Activated CD4-positive, alpha-beta T cell treated with anti-CD3 and anti-CD28 coated beads, Interleukin-2, Interleukin-4, amounts not matched to agents 100 ng/mL and 50 ng/mL, durations not matched to agents 16 hours and 8 hours (primary cell): ENCODE measurements around the gene IRX4.

Experiments
- DNase-seq: peaks from one replicate; pipeline ENCODE4 v3.0.0-alpha.2; 2020; ENCODE audit warnings: low spot score

The IRX4 gene

DNA sequence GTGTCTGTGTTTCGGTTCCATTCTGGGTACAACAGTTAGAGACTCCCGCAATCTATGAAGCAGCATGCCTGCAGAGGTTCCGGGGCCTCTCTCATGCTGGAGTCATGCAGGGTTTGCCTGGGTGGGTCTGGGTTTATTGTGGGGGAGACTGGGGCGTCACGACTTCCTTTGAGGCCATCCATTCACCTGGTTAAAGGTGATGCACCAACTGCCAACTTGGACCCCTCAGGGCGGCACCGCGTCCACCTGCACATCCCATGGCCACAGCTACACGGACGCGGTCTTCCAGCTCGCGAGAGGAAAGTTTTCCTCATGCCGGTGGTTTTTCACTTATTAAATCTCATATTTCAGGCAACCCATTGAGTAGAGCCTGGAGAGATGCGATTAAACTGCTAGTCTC is 30.9 kb upstream of the IRX4 start:
- no peak for DNase-seq

DNA sequence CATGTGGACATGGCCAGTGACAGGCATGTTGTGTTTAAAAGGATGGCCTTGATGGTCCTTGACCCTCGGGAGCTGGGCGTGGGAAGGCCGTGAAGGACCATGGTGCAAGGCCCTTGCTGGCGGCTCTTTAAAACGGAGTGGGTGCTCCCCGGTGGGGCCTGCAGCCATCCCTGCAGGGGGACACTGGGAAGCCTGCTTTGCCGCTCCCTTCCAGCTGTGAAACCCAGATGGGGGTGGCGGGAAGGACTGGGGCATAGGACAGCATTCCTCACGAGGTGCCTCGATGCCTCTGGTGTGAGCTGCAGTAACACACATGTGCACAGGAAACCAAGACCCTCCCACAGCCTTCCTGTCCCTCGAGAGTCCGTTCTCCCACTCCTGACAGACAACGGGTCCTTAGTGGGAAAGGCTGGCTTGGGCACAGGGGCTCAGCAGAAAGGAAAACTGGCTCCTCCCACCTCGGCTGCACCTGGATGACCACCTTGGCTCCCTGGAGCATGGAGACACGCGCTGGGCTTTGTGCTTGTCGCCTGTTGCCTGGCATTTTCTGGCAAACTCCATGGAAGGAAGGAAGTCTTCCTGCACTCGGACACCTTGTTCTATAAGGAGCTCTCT is 30.3 kb upstream of the IRX4 start:
- DNase-seq, result no peak

DNA sequence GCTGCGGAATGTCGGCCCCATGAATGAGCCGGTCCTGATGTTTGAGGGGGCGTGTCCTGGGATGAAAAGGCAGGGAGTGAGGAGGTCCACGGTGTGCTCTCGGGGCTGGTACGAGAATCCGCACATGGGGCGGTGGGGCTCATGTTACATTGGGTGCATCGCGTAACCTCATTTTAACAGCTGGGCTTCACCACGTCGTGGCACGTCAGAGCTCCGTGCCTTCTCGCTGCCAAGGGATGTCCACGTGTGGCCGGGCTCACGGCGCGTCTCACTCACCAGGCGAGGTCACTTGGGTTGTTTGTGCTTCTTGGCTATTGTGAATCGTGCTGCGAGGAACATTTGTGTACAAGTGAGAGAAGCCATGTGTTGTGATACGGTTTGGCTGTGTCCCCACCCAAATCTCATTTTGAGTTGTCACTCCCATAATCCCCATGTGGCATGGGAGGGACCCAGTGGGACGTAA is 29.1 kb upstream of the IRX4 start:
- DNase-seq, result no peak

DNA sequence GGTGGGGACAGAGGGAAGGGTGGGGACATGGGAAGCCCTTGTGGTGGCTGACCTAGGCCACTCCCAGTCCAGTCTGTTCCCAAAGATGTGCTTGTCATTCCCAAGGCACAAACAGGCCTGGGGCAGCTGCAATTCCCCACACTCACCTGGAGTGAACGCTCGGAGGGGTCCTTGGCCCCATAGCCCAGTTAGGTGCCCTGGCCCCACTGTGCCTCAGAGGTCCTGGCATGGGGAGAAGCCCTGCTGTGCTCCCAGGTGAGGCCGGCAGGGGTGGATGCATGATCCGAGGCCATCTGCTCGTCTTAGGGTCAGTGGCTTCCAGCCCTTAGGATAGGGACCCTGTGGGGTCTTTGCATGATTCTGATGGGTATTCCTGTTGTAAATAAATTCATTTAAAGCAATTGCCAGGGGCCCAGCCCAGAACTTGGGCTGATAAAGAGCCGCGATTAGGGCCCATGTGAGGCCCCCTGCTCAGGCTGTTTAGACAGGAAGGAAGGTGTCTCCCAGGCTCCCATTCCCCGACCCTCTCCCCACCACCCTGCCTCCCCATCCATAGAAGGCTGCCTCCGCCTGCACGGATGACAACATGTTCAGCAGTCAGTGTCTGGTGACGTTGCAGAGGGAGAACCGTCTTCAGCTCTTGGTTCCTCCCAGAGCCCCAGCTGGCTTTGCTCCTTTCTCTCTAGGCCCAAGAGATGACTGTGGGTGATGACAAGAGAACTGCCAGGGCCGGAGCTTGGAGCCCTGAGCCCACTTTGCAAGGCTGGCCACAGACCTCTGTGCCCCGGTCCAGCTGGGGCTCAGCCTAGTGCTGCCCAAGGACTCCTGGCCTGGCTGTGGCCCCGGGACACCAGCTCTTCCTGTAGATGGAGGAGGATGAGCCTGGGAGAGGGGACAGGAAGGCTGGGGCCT is 28.4 kb upstream of the IRX4 start:
- DNase-seq, result no peak

DNA sequence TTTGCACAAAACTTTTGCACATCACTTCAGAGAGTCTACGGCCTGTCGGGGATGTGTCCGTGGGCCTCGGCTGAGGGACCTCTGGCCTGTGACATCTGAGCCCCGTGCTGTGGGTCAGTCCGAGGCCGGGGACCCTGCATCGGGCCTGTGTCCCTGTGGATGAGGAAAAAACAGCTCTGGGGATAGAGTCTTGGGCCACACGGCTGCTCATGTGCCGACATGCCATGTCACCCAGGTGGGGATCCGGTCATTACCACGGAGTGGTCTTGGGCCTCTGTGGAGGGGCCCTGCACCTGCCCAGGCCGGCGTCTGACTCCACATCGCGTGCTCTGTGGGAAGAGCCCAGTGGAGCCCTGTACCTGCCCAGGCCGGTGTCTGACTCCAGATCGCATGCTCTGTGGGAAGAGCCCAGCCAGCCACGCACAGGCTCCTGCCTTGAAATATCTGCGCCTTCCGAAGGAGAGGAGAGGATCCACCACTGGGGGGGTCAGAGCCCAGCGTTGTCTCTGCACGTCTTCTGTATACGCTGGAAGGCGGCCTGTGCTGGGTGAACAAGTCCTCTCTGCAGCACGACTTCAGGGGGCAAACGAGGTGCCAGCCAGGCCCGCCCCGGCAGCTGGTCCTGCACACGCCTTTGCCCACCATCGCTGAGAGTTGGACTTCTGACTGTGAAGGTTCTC is 27.5 kb upstream of the IRX4 start:
- no peak for DNase-seq

DNA sequence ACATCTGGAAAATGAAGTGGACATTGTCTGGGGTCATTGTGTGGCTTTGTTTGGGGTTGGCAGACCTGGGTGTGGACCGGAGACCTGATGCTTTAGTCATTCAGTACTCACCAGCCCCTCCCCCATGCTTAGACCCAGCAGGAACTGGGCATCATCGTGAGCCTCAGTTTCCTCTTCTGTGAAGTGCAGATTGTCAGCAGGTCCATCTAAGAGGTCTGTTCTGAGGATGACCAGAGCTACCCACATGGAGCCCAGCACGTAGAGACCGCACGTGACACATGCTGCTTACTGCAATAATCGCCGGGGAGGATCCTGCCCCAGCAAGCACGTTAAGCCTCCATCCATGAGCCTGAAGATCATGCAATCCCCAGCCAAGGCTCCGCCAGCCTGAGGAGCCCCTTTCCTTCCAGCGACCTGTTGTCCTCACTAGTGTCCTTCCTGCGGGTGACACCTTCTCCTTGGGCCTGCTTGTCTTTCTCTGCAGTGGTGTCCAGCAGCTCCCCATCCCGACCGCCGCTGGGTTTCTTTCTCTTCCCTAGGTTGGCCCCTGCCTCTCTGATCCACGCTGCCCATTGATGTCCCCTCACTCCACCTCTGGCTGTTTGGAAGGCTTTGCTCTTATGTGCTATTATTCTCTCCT is 26.7 kb upstream of the IRX4 start:
- no peak for DNase-seq

DNA sequence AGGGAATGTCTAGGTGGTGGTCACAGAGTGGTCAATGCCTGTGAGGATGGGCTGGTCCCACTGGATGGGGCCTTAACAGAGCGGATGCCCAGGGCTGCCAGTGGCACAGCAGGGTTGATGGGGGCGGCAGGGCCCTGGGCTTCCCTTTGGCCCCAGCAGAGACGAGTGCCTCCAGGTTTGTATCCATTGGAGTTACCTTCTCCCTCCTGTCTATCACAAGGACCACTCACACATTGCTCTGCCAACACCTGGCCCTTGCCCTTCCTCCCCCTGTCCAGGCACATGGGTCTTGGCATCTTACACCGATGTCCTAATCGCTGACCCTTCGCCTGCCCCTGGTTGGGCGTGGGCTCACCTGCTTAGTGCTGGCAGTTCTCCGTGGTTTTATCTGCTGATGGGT is 26.2 kb upstream of the IRX4 start:
- no peak for DNase-seq

DNA sequence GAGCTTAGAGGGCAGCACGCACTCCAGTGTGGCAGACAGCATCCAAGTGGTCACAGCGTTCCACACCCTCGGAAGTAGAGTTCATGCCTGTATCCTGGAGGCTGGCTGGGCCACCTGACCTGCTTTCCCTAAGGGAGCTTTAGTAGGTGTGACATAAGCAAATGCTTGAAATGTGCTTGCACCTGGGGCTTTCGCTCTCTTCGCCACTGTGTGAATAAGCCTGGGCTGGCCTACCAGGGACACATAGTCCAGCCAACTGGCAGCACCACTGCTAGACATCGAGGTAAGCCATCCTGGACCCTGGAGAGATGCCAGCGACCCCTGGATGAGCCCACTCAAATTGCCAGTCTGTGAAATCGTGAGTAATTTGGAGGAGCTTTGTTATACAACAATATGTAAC is 24.9 kb upstream of the IRX4 start:
- DNase-seq, result no peak

DNA sequence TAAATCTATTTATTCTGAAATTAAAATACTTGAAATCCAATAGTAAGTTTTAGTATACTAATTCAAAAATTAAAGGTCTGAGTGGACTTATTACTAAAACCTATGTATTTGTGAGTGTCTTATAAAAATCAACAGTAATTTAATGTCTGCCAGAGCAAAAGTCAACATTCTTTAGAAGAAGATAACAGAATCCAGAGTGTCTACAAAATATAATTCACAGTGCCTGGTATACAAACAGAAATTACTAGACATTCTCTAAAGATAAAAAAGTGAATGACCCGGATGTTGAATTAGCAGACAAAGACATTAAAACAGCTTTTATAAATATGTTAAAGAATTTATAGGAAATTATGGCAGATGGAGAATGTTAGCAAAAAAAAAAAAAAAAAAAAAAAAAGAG is 22.4 kb upstream of the IRX4 start:
- no peak for DNase-seq

DNA sequence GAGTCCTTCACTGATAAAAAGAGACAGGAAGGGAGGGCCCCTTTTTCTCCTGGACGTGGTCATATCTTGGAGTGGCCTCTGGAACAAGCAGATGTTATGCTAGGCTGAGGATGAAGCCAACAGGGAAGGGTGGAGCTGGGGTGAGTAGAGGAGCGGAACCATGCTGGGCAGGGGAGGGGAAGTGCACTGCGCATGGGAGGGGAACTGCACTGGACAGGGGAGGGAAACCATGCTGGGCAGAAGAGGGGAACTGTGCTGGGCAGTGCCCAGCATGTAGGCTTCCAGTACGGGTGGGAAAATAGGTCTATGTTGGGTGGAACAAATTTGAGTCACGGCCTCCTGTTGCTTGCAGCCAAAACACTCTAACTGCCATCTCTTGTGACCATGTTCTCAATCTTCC is 19.3 kb upstream of the IRX4 start:
- DNase-seq, result no peak

DNA sequence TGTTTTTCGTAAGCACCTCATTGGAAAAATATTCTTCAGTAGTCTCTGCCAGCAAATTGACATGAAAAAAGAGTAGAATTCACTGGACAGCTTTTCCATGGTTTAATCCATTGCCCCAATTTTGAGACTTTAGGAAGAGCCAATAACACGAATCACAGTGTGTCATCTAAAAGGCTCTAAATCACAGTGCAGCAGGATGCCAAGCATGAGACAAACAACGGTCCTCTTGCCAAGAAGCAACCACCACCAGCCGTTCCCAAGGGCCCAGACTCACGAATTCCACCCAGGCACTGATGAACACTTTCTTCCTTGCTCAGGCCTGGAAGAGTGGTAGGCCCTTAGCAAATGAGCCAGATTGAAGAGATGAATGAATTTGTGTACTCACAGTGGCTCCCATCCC is 18.3 kb upstream of the IRX4 start:
- DNase-seq, result no peak

DNA sequence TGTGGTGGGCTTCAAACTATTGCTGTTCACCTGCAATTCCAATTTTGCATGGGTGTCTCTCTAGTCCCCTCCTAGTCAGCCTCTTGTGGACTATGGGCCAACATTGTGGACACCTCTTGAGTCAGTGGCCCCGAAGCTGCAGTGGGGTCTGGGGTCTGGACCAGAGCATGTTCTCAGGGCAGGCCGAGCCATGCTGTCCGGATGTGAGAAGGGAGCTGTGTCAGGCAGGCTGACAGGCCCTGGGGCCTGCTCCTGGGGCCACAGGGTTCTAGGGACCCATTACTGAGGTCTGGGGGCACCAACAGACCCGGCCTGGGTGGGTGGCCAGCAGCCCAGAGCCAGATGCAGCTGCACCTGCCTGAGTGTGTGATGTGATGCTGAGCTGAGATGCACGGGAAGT is 16.5 kb upstream of the IRX4 start:
- no peak for DNase-seq

DNA sequence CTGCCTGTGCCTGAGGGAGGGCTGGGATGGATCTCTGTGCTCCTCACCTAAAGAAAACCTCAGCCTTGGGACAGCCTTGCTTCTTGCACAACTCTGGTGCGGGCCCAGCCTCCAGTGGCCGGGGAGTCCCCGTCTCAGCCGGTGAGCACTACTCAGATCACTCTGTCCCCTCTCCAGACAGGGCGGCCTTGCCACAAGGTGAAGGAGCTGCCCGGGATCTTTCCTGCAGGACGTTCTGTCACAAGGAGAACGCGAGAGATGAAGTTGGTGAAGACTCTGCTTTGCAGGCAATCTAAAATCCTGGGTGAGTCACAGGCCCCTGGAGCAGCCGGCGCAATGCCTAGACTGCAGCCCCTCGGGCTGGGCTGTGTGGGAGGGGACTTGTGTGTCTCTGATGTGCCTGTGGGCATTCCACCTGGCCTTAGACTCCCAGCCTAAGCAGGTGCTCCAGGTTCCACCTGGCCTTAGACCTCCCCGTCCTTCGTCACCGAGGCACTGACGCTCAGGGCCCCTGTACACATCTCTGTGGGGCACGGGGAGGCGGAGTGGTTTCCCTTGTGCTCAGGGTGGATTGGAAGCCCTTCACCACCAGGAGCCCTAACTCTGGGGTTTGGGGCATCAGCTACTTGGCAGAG is 15.2 kb upstream of the IRX4 start:
- DNase-seq, result no peak

DNA sequence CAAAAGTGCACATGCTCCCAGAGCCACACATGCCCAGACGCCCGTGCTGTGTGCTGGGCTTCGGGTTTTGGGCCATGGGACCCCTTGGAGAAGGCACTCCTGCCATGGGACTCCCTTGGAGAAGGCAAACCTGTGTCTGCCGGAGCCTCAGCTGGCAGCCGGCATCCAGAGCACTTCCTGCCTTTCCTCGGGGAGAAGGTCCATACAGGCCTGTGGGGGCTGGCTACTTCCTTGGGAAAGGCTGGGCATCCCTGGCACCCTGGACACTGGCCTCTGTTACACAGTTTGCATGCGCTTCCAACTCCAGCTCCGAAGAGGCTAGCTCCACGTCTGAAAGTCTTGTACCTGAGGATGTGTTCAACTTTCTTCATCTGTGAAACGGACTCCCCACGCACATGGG is 14.7 kb upstream of the IRX4 start:
- DNase-seq, result no peak

DNA sequence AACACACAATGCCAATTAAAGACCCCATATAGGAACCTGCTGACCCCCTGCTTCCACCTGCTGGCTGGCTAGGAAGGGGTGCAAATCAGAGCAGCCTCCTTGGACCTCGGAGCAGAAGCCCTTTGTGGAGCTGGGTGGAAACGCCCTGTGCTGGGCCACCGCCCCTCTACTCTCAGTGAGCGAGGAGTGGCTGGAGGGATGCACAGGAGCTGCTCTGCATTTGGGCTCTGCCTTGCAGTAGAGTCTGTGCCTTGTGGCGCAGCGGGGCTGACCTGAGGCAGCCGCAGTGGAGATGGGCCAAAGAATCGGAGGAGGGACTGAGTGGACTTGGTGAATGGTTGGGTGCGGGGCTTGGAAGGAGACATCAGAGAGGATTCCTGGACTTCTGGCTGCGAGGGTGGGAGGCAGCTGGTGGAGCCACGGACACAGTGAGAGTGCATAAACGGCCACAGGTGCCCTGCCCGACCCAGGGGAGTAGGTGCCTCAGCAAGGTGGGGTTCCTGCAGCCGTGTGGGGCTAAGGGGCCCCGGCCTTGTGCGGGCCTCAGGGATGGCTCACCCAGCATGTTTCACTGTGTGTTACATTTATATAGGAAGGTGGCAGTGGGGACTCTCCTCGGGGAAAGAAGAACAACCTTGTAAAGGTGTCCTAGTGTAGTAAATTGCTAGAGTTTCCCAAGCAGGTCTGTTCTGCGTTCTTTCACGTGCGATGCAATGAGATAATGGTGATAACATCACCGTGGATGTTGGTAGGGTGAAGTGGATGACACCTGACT is 14.1 kb upstream of the IRX4 start:
- no peak for DNase-seq

DNA sequence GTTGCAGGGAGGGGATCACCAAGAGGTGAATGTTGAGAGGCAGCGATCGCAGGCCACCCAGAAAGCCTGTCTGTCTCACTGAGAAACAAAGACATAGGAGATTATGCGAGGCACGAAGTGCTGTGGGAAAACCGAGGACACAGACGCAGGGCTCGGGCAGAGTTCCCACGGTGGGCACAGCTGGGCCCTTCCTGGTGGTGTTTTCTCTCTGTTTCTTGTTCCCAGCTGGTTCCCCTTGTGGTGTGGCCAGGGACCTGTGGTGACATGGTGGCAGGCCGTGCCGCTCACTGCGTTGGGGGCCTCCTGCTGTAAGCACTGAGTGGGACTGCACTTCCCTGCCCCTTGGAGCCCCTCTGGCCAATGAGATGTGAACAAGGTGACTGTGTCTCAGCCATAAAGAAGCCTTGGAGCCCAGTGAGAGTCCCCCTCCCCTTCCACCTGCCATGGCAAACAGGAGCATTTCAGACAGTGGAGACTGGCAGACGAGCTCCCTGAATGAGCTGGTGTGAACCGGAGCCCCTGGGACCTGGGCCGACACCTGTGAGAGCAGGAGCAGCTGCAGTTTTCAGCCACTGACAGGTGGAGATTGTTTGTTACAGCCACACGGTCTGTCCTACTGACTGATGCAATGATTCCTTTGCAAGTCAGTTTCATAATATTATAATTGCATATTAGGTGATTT is 13.2 kb upstream of the IRX4 start:
- no peak for DNase-seq

DNA sequence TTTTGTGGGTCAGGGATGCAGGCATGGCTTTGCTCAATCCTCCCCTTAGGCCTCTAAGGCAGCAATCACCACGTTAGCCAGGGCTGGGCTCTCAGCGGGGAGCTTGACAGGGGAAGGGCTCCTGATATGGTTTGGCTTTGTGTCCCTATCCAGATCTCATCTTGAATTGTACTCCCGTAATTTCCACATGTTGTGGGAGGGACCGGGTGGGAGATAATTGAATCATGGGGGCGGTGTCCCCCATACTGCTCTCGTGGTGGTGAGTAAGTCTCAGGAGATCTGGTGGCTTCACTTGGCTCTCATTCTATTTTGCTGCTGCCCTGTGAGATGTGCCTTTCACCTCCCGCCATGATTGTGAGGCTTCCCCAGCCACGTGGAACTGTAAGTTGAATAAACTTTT is 11.5 kb upstream of the IRX4 start:
- DNase-seq, result no peak

DNA sequence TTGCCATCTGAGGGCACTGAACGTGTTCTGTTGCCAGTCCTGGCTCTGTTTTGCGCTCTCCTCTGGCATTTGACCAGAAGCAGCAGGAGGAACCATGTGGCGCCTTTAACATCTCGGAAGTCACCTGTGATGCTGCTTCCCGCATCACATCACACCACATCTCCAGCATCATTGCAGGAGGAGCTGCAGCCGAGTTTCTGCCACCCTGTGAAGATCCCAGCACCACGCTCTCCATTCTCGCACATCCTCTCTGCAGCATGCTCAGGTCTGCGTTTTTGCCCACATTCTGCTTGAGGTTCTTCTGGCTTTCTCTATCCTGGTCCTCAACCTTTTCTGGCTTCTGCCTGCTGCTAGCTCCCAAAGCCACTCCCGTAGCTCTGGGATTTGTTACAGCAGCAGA is 11.0 kb upstream of the IRX4 start:
- DNase-seq, result no peak

DNA sequence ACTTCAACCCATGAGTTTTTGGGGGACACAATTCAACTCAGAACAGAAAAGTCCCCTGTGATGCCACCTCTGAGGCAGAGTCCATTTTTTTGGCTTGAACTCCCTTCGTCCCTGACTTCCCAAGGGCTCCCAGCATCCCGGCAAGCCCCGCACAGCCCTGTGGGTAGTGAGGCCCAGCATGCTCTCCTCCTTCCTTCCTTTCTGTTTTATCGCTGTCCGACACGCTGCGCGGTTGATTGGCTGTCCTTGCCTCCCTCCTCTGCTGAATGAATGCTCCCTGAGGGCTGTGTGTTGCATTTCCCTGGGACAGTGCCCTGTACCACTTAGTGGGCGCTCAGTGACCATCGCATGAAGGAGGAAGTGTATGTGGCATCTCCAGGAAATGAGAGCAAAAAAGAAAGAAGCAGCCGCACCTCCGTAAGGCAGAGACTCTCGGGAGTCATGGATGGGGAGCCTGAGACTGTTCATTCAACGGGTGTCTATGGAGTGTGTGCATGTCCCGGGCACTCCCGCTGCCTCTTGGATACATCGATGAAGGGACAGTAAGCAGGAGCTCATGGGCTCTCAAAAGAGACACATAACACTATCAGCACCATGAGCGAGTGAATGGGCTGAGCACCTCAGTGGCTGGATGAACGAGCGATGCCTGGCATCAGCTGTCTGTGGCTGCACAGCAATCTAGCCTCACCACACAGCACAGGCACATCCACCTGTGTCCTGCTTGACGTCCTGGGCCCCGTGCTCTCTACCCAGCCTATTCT is 10.1 kb upstream of the IRX4 start:
- no peak for DNase-seq

DNA sequence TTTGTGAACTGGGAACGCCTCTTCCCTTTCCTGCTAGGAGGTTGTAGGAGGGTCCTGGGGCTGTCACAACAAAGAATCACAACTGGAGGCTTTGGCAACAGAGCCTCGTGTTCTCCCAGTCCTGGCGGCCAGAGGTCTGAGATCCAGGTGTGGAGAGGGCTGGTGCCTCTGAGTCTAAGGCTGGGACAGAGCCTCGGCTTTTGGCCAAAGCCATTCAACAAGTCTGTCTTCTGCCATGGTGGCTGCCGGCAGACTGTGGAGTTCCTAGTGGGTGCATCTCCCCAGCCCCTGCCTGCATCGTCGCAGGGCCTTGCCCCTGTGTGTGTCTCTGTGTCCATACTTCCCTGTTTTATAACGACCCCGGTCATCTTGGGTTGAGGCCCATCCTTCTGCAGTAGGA is 9.5 kb upstream of the IRX4 start:
- no peak for DNase-seq
